ENCODE results near the gene RIPOR2. TPM values are rescaled to one million over a fixed set of nuclear protein-coding genes. Genes with fewer than 3 reads are reported as not detected.

Gene RIPOR2
- total RNA-seq, 1 experiment from 2014 or later, result 5.0 TPM

GRCh38 chr6:24807584-24807983 is 128.2 kb downstream of the RIPOR2 start:
- Histone ChIP-seq H2BK15ac (ENCODE audit: low read depth, low read length) (no peak overlapping the region), H2BK20ac (ENCODE audit: low read depth, low read length, poor library complexity, severe bottlenecking) (no peak overlapping the region), H3K9me3 (ENCODE audit: control insufficient read depth, low read depth, low read length) (no peaks in the 10 kb centered on the region), H2BK120ac (ENCODE audit: low read depth, low read length, poor library complexity, severe bottlenecking) (no peak overlapping the region), H3K4me2 (ENCODE audit: insufficient read depth, insufficient read length, low read length) (no peak overlapping the region), H3K23ac (ENCODE audit: insufficient read length, low read depth, low read length) (no peak overlapping the region), H3T11ph (ENCODE audit: low read length) (no peak overlapping the region), H3K4me1 (ENCODE audit: insufficient read depth, low read length) (no peaks in the 10 kb centered on the region), H4K20me1 (ENCODE audit: control insufficient read depth, insufficient read depth, insufficient read length) (no peaks in the 10 kb centered on the region), H3K14ac (ENCODE audit: insufficient read depth, low read length) (no peak overlapping the region), H2BK12ac (ENCODE audit: insufficient read length, low read depth, low read length) (no peak overlapping the region), H4K91ac (ENCODE audit: insufficient read length, low read depth, low read length) (no peak overlapping the region), H3K23me2 (ENCODE audit: insufficient read length, low read depth, low read length, poor library complexity, severe bottlenecking) (no peaks in the 10 kb centered on the region), H3K9ac (ENCODE audit: extremely low read depth, insufficient read length, low read length) (no peak overlapping the region), H3K79me2 (ENCODE audit: insufficient read depth, low read length) (no peaks in the 10 kb centered on the region), H3K79me1 (ENCODE audit: insufficient read depth, low read depth, low read length, poor library complexity, severe bottlenecking) (no peaks in the 10 kb centered on the region), H3K27me3 (ENCODE audit: insufficient read depth, low read length) (no peaks in the 10 kb centered on the region; the same call in 1 of the 2 replicates), H3K27ac (ENCODE audit: insufficient read length, low read depth, low read length) (no peak overlapping the region), H4K8ac (replicated peaks; ENCODE audit: insufficient read length, low read depth, low read length) (no peak overlapping the region), H2BK5ac (ENCODE audit: insufficient read length, low read length) (no peak overlapping the region), H3K56ac (ENCODE audit: insufficient read length, low read depth, low read length) (no peak overlapping the region), H2AK5ac (ENCODE audit: insufficient read length, low read length) (no peak overlapping the region), H3K4ac (ENCODE audit: low read depth, low read length) (no peak overlapping the region), H3K18ac (ENCODE audit: insufficient read length, low read depth, low read length) (no peak overlapping the region), H2AFZ (ENCODE audit: low read length) (no peak overlapping the region), H4K5ac (ENCODE audit: insufficient read length, low read depth, low read length) (no peak overlapping the region)
- TF ChIP-seq CTCF (conservative IDR thresholded peaks at IDR 0.05), result no peak
- Mint-ChIP-seq H3K4me1 (no peaks in the 10 kb centered on the region), H3K36me3 (ENCODE audit: insufficient read depth in 1 of 3, low read depth in 3 of 3) (0 out of 7 replicates have a peak, but pooled peaks cover 0 to 5% (median 0%) of the 10 kb centered on the region in 3 experiments), H3K4me3 (no peak overlapping the region), H3K27me3 (ENCODE audit: low read depth) (no peaks in the 10 kb centered on the region), H3K9me3 (no peaks in the 10 kb centered on the region), H3K27ac (no peak overlapping the region)
- no CpG with 5 or more reads among the region's 3 CpGs for WGBS (ENCODE audit: extremely low coverage, insufficient read length, low lambda C conversion rate)
- DNase-seq, result no peak

Data from H9 (cell line).